ENCODE measurements around the gene ABLIM2.
A peak's percentile ranks its signal among the peaks of the same experiment; 100 is the strongest.
"Not testable (repeated sequence)": the region's sequence is repeated elsewhere in the genome, so short reads cannot be mapped to it uniquely, and the experiment has no call there.

The ABLIM2 gene

GRCh38 chr4:7947927-7948326 lies 210.7 kb downstream of the ABLIM2 start:
- no peak for DNase-seq

DNA sequence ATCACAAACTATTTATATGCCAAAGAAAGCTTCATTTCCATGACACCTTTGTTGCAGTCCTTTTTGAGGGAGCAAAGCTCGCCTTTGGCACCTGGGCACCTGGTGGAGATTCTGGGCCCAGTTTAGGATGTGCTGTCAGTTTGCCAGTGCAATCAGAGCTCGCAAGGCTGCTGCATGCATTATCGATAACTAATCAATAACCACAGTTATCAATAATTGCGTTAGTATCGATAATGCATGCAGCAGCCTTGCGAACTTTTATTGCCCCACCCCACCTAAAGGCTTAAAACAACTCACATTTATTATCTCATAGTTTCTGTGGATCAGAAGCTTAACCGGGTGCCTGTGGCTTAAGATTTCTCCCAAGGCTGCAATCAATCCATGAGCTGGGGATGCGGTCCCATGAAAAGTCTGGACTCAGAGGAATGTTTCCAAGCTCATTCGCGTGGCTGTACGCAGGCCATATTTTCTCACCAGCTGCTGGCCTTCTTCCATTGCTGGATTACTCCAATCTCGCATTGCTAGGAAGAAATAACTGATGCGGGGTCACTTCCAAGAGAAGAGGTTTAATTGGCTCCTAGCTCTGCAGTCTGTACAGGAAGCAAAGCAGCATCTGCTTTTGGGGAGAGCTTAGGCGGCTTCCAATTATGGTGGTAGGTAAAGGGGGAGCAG lies 212.8 kb downstream of the ABLIM2 start:
- DNase-seq, result no peak

- no peak for DNase-seq
Observed at GRCh38 chr4:7944599-7945220, 213.9 kb downstream of the ABLIM2 start.

DNA sequence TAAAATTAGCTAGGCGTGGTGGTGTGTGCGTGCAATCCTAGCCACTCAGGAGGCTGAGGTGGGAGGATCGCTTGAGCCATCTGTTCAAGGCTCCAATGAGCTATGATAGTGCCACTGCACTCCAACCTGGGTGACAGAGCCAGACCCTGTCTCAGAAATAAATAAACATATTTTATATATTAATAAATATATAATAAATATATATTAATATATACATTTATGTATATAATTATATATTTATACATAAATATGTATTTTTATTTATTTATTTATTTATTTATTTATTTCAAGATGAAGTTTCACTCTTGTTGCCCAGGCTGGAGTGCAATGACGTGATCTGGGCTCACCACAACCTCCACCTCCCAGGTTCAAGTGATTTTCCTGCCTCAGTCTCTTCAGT lies 214.9 kb downstream of the ABLIM2 start:
- not testable (repeated sequence) for DNase-seq

GRCh38 chr4:7943211-7943610 lies 215.4 kb downstream of the ABLIM2 start:
- no peak for DNase-seq

DNA sequence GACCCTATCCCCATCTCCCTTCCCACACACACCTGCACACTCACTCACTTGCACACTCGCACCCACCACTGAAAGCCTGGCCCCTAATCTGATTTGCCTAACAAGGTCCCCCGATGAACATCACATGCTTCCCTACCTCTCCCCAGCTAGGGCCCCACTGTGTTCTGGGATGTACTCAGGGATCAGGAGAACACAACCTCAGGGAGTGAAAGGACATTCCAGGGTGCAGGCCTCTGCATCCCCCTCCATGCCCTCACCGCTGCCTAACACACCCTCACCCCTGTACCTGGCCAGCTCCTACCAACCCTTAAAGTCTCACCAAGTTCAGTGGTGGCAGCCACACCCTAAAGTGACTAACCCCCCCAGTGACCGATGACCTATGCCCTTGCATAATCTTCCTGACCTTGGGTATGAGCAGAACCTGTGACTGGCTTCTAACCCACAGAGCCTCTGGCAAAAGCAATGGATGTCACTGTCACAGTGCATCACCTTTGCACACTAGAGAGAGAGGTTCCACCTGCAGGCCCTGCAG lies 216.6 kb downstream of the ABLIM2 start:
- no peak for DNase-seq

DNA sequence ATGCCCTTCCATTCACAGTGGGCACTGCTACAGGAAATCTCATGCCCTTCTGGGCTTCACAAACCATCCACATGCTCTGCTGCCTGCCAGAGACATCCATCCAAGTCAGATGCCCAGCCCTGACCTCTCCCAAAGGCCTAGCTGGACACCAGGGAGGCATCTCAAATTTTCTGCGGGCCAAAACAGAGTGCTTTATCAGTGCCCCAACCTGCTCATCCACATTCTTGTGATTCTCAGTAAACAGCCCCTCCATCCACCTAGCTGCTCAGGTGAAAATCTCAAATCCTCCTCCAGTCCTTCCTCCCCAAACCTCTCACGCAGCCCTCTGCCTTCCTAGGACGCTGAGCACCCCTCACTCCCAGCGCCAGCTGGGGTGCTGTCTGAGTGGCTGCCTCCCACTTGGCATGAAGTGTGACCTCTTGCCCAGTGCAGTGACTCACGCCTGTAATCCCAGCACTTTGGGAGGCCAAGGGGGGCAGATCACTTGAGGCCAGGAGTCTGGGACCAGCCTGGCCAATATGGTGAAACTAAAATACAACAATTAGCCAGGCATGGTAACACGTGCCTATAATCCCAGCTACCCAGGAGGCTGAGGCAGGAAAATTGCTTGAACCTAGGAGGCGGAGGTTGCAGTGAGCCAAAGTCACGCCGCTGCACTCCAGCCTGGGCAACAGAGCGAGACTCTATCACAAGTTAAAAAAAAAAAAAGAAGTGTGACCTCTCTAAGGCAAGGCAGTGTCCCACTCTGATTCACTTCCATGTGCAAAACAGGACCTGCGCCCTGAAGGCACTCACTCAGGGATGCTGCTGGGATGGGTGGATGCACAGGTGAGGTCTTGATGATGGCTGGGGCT lies 217.3 kb downstream of the ABLIM2 start:
- DNase-seq, result no peak

- peak; percentile 91 to 92 for DNase-seq
Observed at GRCh38 chr4:7939377-7940108, 219.1 kb downstream of the ABLIM2 start, which contains the start of gene AFAP1. Gene AFAP1 (minus strand): TSS chr4:7939861. CDS start chr4:7872078, 67,783 bp downstream.

DNA sequence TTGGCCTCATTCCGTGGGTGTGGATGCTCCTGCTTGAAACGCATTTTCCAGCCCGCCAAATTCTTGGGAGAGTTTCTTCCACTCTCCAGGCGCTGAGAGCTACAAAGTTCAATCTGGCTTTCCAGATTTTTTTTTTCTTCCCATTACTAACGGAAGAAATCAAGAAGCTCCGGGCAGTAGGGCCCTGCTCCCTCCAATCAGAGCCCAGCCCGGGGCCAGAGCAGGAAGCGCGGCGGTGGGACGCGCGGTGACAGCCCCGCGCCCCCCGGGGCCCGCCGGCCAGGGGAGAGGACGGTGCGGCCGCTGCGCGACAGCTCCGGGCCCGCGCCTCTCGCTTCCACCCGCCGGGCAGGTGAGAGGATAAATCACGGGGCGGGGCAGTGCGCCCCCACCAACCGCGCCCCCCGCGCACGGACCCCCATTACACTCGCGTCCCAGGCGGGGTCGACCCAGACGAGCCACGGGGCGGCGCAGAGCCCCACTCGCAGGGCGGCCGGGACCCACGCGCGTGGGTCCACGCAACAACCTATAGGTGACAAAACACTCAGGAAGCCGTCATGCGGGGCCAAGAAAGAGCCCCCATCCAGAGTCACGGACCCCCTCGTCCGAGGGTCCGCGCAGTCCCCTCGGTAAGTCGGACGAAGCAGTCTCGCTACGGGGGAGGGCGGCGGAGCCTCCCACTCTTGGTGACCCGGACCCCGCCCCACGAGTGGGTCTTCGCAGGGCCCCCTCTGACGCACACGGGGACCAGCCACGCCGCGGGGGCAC lies 219.8 kb downstream of the ABLIM2 start:
- DNase-seq, result no peak

- DNase-seq, result peak; percentile 32 to 35
Observed at GRCh38 chr4:7938266-7938608, 220.4 kb downstream of the ABLIM2 start.

DNA sequence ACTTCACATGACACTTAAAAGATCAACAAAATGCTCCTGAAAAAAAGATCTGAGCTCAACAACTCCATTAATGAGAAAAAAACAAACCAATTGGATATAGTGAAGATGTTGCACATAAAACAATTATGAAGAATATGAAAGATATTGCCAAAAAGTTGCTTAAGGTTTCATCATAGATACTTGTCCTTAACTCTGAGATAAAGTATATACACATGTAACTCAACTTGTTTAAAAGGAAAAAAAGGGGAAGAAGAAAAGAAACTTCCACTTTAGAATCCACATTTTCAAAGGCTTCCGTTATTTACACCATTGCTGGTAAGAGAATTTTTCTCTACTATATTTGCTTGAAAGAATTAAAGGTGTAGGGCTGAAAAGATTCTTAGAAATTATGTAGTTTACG lies 221.6 kb downstream of the ABLIM2 start:
- no peak for DNase-seq

- no peak for DNase-seq
Observed at GRCh38 chr4:7933651-7934510, 224.7 kb downstream of the ABLIM2 start.

GRCh38 chr4:7932287-7932686 lies 226.3 kb downstream of the ABLIM2 start:
- DNase-seq, result no peak

DNA sequence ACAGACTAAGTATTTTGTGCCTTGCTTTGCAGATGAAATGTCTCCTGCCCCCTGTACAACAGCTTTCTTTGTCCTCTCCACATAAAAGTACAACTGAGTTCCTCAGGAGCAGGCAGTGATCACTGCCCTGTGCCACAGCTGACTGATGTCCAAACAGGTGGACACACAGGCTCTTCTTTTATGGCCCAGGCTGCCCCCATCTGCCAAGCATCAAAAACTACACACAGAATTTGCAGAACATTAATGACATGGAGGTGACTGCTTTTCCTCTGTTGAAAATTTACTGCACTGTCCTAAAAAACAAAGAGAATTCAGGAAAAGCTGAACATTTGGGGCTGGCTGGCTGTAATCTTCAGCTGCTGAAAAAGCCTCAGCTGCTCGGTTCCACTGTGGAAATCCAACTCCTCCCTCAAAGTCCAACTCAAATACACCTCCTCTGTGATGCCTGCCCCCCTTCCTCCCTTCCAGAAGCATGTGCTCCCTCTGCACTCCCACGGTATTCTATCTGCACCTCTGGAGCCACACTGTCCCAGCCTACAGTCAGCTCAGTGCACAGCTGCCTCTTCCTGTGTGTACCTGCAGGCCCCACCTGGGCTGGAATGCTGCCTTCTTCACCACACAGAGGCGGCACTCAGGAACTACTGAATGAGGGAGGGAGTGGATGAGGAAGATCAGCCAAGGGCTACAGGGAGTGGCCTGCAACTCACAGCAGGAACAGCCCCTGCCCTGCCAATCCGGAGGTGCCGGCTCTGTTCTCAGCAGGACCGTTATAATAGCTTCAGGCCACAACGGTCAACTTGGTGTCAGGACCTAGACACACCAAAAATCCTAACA lies 229.3 kb downstream of the ABLIM2 start:
- DNase-seq, result no peak

- DNase-seq, result no peak
Observed at GRCh38 chr4:7928711-7929110, 229.9 kb downstream of the ABLIM2 start.

DNA sequence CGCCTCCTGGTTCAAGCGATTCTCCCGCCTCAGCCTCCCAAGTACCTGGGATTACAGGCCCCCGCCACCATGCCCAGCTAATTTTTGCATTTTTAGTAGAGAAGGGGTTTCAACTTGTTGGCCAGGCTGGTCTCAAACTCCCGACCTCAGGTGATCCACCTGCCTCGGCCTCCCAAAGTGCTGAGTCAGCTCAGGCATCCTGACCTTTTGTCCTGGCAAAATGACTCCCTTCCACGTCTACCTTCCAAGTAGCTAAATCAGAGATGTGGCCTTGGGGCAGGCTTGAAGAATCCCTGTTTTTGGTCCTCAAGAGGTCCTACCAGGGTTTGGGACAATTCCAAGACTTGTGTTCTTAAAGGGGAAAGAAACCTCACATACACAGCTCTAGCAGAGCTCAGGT lies 231.8 kb downstream of the ABLIM2 start:
- no peak for DNase-seq

GRCh38 chr4:7924570-7924969 lies 234.0 kb downstream of the ABLIM2 start:
- no peak for DNase-seq

GRCh38 chr4:7924163-7924562 lies 234.4 kb downstream of the ABLIM2 start:
- no peak for DNase-seq

- no peak for DNase-seq
Observed at GRCh38 chr4:7922466-7922865, 236.1 kb downstream of the ABLIM2 start.

DNA sequence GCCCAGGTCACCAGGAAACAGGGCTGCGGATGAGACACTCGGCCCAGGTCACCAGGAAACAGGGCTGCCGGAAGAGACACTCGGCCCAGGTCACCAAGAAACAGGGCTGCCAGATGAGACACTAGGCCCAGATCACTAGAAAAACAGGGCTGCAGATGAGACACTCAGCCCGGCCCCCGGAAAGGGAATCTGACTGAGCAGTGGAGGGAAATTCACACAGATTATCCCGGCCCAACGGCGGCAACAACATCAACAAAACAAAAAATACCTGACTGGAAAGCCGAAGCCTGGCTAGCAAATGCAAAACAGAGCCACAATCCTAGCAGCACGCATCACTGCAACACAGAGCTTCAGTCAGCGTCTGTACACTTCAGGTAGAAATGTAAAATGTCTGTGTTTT lies 239.6 kb downstream of the ABLIM2 start:
- no peak for DNase-seq

Measured in activated T-cell treated with anti-CD3 and anti-CD28 coated beads, Interleukin-2, amount 50 U/mL, for 48 hours (primary cell).